HG03103 (cell line): ENCODE data around the gene CTNNA1.
A peak's percentile ranks its signal among the peaks of the same experiment; 100 is the strongest.

Source experiments
- ATAC-seq: cut with Tn5 transposase; IDR thresholded peaks from one replicate; pipeline ENCODE4 v1.9.1; 2021; ENCODE audit warnings: low read depth; ENCODE audit not compliant: unreplicated experiment

CTNNA1 gene

DNA sequence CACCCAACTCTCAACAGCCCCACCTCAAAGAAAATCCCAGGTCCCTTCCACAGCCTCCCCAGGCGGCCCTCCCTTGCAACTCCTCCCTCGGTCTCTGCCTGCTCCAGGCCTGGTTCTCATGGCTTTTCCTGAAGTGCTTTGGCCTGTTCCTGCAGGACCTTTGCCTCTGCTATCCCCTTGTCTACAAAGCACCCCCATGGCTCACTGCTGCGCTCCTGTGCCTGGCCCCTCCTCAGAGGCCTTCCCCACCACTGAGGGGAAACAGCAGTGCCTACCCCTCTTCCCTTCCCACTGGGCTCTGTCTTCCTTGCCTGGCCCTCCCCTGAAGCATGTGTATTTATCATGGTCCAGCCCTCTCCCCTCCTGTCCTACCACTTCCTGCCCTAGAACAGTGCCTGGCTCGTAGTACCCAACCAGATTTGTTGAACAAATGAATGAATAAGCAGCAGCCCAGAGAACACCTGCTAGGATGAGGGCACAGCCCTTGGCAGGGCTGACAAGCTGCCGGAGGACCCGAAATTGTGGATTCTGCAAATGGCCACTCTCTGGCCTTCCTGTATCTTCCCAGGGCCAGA, 190.5 kb downstream of the CTNNA1 start:
- no peak for ATAC-seq

DNA sequence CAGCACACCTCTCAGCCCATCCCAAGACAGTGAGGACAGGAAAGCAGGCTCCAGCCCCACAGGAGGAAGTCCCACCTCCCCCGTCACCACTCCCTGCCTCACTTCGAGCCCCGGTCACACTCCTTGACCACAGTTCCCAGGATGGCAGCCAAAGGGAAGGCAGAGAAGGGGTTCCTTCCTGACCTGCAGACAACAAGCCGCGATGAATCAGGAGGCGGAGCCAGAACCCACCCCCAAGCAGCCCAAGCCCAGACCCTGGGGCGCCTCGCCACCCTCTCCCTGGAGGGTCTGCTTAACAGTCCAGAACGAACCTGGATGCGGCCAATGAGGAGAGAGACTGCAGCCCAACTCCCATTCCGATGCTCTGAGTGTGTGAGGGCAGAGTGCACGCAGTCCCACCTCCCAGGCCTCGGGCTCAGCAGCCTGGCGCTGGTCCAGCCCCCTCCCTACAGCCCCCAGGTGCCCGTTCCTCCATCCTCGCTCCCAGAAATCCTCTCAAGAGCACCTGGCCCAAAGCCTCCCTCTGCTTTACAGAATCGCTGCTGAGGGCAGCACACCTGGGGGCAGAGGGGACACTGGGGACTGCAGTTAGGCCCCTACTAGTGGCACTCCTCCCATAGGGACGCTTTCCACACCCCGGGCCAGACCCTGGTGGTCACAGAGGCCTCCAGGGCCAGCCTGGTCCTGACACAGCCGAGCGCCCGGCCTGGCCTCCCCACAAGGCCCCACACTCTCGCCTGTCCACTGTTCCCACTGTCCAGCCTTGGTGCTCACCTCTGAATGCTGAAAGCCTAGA, 191.5 kb downstream of the CTNNA1 start:
- no peak for ATAC-seq

DNA sequence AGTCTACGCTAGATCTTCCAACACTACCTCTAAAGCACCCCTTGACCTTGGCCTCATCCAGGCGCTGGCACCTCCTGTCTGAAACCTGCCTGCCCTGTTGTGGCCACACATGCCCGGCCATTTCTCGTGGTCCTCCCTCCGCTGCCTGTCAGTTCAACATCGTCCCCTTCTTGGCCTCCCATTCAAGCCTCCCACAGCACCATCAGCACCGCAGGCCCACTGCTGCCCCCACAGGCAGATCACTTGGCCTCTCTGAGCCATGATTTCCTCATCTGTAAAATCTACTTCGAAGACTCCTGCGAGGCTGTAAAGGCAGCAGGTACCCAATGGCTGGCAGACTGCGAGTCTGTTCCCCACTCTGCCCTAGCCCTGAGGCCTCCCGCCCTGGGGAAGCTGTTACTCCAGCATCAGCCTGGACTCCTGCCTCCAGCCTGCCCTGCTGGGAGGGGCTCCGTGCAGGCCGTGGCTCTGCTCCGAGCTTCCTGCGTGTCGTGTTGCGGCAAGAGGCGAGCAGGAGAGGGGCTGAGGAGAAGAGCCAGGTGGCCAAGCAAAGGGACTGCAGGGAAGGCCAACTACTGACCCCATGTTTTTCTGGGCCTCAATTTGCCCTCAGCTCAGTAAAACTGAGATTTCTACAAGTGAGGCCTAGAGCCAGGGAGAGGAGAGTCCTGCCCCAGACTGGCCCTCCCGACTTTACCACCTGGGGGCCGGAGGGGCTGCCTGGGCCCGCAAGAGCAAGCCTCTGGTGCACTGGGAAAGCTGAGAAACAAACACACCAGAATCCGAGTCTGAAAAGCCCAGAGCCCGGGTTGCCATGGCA, 192.4 kb downstream of the CTNNA1 start:
- no peak for ATAC-seq

DNA sequence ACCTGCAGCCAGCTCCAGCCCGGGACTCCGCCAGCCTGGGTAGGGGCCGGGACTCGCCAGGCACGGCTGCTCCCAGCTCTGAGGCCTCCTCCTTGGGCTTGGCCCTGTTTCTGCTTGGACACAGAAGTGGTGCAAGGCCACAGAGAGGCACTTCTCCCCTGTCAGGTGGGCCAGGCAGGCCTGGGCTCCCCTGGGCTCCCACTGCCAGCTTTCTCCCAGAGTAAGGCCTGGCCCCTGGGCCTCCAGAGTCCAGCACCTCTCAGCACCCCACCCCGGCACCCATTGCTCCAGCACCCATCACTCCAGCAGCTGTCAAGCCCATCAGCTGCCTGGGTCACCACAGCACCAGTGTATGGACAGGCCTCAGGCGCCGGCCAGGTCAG, 193.0 kb downstream of the CTNNA1 start:
- ATAC-seq, result no peak

DNA sequence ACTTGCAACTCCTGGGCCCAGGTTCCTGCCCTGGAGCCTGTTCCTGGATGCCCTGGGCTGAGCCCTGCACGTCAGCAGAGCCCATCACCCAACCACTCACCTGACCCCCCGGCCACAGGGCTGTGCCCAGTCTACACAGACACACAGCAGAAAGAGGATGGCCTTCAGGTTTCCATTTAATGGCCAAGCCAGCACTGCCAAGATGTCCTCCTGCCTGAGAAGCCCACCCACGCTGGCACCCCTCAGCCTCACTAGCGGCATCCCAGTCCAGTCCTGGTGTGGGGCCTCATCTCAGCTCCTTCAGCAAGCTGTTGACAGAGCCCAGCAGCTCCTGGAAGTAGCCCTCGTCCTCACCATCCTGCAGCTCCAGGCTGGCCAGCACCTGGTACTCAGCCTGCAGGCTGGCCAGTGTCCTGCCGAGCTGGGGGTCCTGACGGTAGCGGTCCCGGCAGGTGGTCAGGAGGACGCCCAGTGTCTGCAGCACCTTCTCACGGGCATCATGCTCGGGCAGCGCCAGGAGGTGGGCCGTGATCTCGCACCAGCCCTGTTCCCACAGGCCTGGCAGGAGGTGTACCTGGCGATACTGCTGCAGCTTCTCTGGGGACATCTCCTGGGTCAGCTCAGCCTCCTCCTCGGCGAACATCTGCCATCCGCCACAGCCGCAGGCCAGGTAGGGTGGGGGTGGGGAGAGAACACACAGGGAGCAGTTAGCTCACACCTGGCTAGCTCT, 193.8 kb downstream of the CTNNA1 start:
- no peak for ATAC-seq

DNA sequence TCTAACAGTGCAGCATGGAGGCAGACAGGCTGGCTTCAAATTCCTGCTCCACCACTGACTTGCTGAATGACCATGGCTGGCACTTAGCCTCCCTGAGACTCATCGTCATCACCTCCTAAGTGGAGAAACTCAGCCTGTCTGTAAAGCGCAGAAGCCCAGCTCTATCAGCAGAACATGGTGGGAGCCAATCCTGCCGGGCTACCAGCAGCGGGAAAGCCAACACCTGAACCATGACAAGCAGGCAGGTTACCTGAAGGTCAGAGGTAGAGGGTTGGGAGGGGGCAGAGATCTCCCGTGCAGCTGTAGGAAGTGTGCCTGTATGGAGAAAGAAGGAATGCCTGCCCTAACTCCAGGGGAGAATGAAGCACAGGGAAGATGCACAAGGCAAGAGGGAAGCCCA, 194.6 kb downstream of the CTNNA1 start:
- ATAC-seq, result no peak

DNA sequence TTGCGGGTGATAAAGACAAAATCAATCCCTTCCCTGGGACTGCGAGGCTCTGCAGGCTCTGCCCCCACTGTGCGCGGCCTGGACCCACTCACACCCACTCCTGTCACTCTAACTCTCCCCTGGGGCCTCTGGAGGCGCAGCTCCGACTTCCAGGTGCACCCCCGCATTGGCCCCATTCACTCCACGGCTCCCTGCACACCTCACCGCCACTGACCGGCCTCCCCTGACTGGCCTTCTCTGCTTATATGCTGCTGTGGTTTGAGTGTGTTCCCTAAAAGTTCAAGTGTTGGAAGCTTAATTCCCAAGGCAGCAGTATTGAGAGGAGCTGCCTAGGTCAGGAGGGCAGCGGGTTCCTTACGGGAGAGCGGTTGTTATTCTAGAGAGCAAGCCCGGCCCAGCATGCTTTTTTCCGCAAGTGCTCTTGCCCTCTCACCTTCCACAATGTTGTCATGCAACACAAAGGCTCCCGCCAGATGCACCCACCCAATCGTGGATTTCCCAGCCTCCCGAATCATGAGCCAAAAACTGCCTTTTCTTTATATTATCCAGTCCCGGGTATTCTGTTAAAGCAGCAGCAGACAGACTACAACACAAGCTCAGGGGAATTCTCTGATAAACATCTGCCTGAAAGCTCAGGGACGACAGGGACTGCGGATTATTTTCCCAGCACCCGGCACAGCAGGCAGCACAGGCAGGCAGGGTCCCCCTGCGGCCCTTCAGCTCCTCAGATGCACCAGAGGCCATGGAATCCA, 195.4 kb downstream of the CTNNA1 start:
- ATAC-seq, result no peak

DNA sequence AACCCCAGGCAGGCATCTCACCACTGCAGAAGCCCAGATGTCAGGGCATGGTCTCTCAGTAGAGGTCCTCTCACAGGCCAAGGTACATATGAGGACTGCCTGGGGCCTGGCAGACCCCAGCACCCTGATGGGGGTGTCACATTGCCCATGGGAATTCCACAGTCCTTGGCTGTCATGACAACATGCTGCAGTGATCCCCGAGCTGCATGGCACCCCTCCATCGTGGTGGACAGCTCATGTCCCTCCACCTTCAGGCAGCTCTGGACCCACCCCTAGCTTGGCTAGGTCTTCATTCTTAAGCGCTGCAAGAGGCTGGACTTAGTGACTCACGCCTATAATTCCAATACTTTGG, 196.0 kb downstream of the CTNNA1 start:
- no peak for ATAC-seq

DNA sequence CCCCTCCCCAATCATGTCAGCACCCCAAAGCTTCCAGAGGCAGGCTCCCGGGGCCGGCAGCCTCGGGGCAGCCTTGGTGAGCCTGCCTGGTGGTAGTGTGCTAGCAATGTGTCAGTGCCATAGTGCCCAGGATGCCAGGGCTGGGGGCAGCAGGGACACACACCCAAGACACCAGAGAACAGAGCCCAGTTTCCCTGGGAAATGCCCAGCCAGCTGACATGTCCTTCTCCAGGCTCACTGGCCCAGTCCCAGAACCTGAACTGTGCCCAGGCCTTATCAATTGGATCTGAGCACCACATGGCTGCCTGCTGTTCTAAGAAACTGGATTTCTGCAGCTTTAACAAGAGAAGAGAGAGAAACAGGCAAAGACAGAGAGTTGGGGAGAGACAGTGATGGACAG, 196.8 kb downstream of the CTNNA1 start:
- no peak for ATAC-seq

DNA sequence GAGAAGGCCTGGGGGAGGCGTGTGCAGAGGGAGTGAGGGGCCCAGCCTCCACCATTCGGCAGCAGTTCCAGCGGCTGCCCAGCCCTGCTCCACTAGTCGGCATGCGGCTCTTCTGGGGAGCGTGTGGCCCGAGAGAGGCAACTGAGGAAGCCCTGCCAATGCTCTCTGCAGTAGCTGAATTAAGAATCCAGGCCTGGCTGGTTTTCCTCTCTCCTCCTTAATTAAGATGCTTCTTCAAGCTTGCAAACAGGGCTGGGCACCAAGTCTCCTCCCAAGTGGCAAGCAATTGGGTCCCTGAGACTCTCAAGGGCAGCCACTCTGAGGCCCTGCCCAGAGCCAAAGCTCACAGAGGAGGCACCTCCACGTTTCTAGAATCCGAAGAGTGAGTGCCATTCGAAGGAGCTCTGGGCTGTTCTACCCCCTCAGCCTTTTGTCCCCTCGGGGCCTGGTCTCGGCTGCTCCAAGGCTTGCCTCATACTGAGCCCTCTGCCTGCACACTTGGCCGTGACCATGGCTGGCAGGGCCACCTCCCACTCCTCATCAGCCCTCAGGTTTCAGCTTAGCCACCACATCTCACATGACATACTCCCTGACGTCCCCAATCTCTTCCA, 197.3 kb downstream of the CTNNA1 start:
- no peak for ATAC-seq

DNA sequence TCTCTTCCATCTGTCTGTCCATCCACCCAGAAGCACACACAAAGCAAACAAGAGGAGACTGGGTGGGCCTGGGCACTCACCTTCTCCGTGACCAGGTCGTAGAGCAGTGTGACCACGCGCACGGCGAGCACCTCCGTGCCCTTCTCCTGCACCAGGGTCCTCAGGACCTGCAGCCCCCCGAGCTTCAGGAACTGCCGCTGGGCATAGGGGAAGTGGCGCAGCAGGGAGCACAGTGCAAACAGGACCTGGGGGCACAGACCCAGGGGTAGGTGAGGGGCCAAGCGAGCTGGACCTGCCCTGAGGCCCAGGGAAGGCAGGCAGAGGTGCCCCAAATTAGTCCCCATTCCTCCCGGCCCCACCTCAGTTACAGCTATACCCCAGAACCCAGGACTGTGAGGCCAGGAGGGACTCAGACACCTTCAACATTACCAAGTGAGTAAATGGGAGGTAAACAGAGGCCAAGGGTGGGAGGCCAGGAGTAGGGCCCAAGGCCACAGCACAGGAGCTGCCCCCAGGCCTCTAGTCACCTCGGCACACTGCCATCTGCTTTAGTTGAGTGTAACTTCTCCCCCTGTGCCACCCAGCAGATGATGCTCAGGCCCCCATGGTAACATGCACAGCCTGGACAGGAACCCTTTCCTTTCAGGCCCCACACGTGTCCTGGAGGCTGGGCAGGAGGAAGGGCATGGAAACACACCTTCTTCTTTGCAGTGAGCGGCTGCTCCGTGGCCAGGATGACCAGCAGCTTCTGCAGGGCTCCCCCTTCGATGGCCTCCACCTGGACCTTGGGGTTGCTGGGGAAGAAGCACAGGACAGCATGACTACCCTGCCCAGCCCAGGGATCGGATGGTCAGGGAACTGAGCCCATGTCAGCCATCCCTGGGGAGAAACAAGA, 198.1 kb downstream of the CTNNA1 start:
- ATAC-seq, result no peak

DNA sequence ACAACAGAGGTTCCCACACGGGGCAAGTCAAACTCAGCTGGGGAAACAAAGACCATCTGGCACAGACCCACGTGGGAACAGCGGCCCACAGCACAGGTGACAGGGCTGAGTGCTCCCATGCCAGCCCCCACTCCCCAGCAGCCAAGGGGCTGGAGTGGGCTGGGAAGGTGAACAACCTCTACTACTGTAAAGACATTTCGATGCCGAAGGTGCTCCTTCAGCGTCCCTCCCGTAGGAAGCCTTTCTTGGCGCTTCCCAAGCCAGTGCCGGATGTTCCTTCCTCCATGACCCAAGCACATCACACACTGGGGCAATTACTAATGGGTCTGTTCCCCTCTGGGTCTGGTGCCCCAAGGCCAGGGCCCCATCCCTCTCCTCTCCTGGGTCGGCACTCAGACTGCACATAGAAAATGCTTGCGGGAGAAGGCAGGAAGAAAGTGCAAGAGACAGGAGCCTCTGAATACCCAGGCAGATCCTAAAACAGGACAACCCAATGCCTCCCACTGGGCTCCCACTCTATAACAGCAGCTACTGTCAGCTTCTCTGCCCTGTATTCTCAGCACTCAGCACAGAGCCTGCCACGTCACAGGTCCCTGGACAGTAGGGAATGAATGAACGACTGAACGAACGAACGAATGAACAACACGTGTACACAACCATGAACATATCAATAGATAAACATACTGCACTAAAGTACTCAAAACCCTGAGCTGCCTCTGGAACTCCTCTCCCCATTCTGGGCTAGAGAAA, 198.9 kb downstream of the CTNNA1 start:
- ATAC-seq, result no peak

DNA sequence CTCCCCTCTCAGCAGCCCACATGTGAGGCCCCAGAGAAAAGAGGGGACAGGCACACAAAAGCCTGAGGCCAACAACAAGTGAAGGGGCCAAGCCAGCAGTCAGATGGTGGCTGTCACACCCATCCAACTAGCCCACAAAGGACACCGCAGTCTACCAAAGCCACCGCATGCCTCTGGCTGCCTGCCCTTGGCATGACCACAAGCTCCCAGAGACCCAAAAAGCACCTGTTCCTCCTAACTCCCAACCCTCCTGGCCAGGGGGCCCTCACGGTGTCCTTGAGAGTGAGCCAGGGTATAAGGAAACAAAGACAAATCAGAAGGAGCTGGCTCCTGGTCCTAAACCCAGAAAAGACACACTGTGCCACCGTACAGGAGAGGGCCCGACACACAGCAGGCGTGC, 199.7 kb downstream of the CTNNA1 start:
- ATAC-seq, result no peak

DNA sequence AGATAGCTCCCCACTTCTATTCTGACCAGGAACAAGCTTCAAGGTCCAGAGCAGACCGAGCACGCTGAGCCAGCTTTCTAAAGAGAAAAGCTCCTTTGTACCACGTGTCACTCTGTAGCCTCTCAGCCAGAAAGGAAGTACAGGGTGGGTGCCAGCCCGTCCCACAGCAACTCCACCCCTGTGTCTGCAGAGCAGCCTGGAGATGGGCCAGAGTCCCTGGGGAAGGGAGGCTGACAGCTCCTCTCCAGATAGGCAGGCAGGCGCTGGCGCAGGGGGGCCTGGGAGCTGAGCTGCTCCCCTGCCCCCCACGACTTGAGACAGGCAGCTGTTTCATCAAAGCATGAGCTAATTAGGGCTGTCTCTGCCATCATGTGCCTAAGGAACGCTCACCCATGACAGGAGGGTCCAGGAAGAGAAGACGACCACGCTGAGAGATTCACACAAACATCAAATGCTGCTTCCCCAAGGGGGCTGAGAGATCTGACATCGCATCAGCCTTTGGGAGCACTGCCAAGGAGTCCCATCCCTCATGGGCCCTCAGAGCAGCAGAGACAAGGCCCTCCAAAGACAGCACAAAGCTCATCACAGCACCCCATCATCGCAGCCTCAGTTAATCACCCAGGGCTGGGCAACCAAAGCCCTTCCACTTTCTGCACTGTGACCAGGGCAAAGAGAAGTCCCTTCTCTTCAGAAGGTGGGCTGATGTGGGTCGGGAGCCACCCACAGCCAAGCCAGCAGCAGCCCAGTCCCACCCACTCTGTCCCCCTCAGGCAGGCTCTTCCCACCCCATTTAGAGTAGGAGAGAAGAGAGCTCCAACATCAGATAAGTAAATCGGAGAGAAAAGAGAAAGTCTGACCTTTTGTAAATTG, 200.4 kb downstream of the CTNNA1 start:
- ATAC-seq, result peak; percentile 58

DNA sequence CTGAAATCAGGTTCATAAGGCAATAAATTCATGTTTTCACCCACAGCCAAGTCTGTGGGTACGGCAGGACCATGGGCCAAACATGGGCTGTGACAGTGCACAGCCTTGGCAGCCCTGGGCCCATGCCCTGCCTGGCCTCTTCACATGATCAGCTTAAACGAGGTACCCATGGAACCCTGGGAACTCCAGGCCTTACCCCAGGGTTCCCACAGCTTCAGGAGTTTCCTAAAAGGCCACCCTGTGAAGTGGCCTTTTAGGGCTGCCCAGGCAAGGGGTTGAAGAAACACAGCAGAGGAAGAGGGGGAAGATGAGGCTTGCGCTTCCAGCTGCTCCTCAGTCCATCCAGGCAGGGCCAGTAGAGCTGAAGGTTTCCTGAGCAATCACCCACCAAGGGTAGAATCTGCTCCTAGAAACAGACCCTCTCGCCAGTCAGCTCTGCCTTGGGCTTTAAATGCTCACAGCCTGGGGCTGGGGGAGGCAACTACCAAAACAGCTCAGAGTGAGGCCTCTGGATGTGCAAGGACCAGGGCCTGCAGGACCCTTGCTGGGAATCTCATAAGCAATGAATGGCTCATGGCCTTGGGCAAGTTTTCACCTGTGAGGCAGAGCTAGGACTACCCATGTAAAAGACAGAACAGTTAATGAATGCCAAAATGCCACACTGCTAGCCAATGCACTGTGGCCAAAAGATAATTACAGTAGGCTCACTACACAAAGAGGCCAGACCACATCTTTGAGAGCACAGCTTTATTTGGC, 201.2 kb downstream of the CTNNA1 start:
- ATAC-seq, result no peak

DNA sequence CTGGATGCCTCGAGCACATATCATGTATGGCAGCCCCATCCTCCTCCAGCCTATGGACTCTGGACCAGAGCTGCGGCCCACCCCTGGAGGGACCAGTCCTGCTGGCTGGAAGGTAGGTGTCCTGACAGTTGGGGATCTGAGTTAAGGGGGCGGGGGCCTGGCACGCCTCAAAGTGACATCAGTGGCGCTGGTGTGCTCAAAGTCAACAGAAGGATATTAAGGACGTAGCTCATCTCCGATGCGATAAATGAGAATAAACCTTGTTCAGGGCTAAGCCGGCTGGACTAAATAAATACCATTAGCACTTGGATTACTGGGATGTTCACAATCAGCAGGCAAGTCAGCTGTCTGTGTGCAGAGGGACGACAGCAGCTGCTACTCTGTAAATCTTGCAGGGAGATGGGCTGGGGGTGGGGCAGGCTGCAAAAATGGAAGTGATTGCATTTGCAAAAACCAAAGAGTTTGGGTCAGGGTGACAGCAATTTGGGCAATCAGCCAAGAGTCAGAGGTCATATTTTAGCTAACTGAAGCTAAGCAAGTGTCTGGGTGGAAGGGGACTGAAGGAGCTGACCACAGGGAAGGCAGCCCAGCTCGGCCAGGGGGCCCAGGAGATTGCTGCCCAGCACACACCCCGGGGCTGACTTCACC, 201.9 kb downstream of the CTNNA1 start:
- no peak for ATAC-seq
